SK-N-SH treated with all-trans-retinoic acid at 6 μM for 48 hours (cell line): ENCODE measurements around the gene L3HYPDH.

Experiments
- ATAC-seq: fragments of 200-7000 bp; cut with Tn5 transposase; 3 replicates; pipeline ENCODE4 v1.9.1; 2020; ENCODE audit warnings: mild to moderate bottlenecking, moderate library complexity
- ARNTL ChIP-seq: fragments of 450-650 bp; formaldehyde crosslinking; IDR thresholded peaks from 2 replicates; pipeline ENCODE4 v1.5.0; 2020; ENCODE audit warnings: low read depth, mild to moderate bottlenecking, moderate library complexity, borderline replicate concordance
- BACH2 ChIP-seq: fragments of 250-450 bp; sonication (Bioruptor Pico); IDR thresholded peaks from 2 replicates; pipeline ENCODE4 v1.9.0; 2021; ENCODE audit warnings: mild to moderate bottlenecking, borderline replicate concordance
- CSRNP3 ChIP-seq: fragments of 250-450 bp; sonication (Bioruptor Pico); IDR thresholded peaks from 2 replicates; pipeline ENCODE4 v1.5.1; 2021; ENCODE audit warnings: mild to moderate bottlenecking, moderate library complexity
- ESRRG ChIP-seq: fragments of 250-450 bp; sonication (Bioruptor Pico); IDR thresholded peaks from 2 replicates; pipeline ENCODE4 v1.6.1; 2021; ENCODE audit warnings: mild to moderate bottlenecking
- GLIS3 ChIP-seq: fragments of 250-450 bp; sonication (Bioruptor Pico); IDR thresholded peaks from 2 replicates; pipeline ENCODE4 v1.5.0; 2020; ENCODE audit warnings: mild to moderate bottlenecking, moderate library complexity
- ISL1 ChIP-seq: fragments of 250-450 bp; sonication (Bioruptor Pico); IDR thresholded peaks from 2 replicates; pipeline ENCODE4 v2.1.2; 2022; ENCODE audit warnings: mild to moderate bottlenecking, moderate library complexity
- OSR1 ChIP-seq: fragments of 250-450 bp; sonication (Bioruptor Pico); IDR thresholded peaks from 2 replicates; pipeline ENCODE4 v1.8.0; 2022; ENCODE audit warnings: moderate library complexity, mild to moderate bottlenecking, inconsistent platforms
- PATZ1 ChIP-seq: fragments of 250-450 bp; sonication (Bioruptor Pico); IDR thresholded peaks from 2 replicates; pipeline ENCODE4 v1.8.0; 2020; ENCODE audit warnings: mild to moderate bottlenecking, moderate library complexity, borderline replicate concordance
- POU6F1 ChIP-seq: fragments of 250-450 bp; sonication (Bioruptor Pico); IDR thresholded peaks from 2 replicates; pipeline ENCODE4 v1.8.0; 2021; ENCODE audit warnings: low read depth, mild to moderate bottlenecking, moderate library complexity, borderline replicate concordance
- RARB ChIP-seq: fragments of 250-450 bp; sonication (Bioruptor Pico); IDR thresholded peaks from 2 replicates; pipeline ENCODE4 v1.8.0; 2021; ENCODE audit warnings: mild to moderate bottlenecking, moderate library complexity
- TOX ChIP-seq: fragments of 250-450 bp; sonication (Bioruptor Pico); IDR thresholded peaks from 2 replicates; pipeline ENCODE4 v1.8.0; 2021; ENCODE audit warnings: mild to moderate bottlenecking, moderate library complexity, borderline replicate concordance
- TSHZ2 ChIP-seq: fragments of 250-450 bp; sonication (Bioruptor Pico); IDR thresholded peaks from 2 replicates; pipeline ENCODE4 v1.5.0; 2020; ENCODE audit warnings: mild to moderate bottlenecking, moderate library complexity
- ZC3H10 ChIP-seq: fragments of 250-450 bp; sonication (Bioruptor Pico); IDR thresholded peaks from 2 replicates; pipeline ENCODE4 v1.5.1; 2021; ENCODE audit warnings: mild to moderate bottlenecking, moderate library complexity
- ZFP30 ChIP-seq: fragments of 450-650 bp; formaldehyde crosslinking; IDR thresholded peaks from 2 replicates; pipeline ENCODE4 v1.5.0; 2022; ENCODE audit warnings: mild to moderate bottlenecking, moderate library complexity
- ZNF565 ChIP-seq: fragments of 450-650 bp; formaldehyde crosslinking; conservative IDR thresholded peaks from 2 replicates; pipeline ENCODE4 v1.5.0; 2020; ENCODE audit warnings: low read depth, mild to moderate bottlenecking, moderate library complexity
- ZNF70 ChIP-seq: fragments of 450-650 bp; formaldehyde crosslinking; IDR thresholded peaks from 2 replicates; pipeline ENCODE4 v1.5.0; 2020; ENCODE audit warnings: mild to moderate bottlenecking, moderate library complexity

L3HYPDH gene

GRCh38 chr14:59435101-59435500, 49.1 kb downstream of the L3HYPDH start:
- ATAC-seq, result no peak

GRCh38 chr14:59429790-59430189, 54.4 kb downstream of the L3HYPDH start:
- TF ChIP-seq TSHZ2 (CRISPR knock-in tag) (no peak), ZNF70 (CRISPR knock-in tag) (no peak), ARNTL (CRISPR knock-in tag) (no peak), ZFP30 (CRISPR knock-in tag) (no peak), ISL1 (CRISPR knock-in tag) (no peak), CSRNP3 (CRISPR knock-in tag) (no peak), PATZ1 (no peak), ESRRG (no peak), POU6F1 (no peak), BACH2 (CRISPR knock-in tag) (no peak), ZNF565 (no peak), TOX (CRISPR knock-in tag) (no peak), OSR1 (CRISPR knock-in tag) (no peak), ZC3H10 (CRISPR knock-in tag) (no peak), GLIS3 (no peak)
- ATAC-seq, result no peak

More at GRCh38 chr14:59435101-59435500, 49.1 kb downstream of the L3HYPDH start:
- TF ChIP-seq ZNF565 (no peak), POU6F1 (no peak)
- TF ChIP-seq, all 23 proteins: peak for 0

- peak; percentile 84 for ATAC-seq
- no peak for TF ChIP-seq CSRNP3 (CRISPR knock-in tag)
- TF ChIP-seq ZFP30 (CRISPR knock-in tag), result no peak
- TF ChIP-seq BACH2 (CRISPR knock-in tag), result no peak
- TF ChIP-seq RARB (CRISPR knock-in tag), result no peak
Observed at GRCh38 chr14:59428581-59429012, 55.6 kb downstream of the L3HYPDH start.
